ENCODE results near the gene DOK7.
"Not testable (repeated sequence)": the region's sequence is repeated elsewhere in the genome, so short reads cannot be mapped to it uniquely, and the experiment has no call there.

DOK7 gene

DNA sequence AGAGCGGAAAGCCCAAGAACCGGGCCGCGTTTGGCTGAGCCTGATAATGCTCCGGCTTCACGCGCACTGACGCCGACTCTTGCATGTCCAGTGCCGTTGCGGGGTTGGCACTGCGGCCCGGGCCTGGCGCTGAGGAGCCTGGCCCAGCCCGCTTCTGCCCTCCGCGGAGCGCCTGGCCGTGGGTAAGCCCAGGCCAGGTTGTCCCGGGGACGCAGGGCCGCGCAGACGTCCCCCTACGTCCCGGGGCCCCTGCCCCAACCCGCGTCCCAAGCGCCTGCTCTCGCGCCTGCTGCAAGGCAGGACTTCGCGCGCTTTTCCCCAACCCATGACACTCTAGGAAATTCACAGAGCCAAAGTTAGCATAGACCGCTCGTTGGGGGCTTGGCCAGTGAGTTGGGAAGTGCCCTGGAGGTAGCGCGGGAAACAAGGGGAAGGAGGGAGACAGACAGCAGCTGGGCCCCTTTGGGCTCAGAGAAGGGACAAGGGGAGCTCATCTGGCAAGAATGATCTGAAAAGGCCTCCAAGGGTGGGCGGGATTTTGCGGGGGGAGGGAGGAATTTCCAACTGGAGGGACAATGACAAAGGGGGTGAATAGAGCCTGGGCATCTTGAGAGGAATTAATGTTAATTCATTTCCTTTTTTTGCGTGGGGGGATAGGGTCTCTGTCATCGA is 69.8 kb downstream of the DOK7 start:
- peak overlapping the region; percentile 82; the same call in 1 of the 2 replicates for H3K27ac ChIP-seq
- TF ChIP-seq, protein P1, sequence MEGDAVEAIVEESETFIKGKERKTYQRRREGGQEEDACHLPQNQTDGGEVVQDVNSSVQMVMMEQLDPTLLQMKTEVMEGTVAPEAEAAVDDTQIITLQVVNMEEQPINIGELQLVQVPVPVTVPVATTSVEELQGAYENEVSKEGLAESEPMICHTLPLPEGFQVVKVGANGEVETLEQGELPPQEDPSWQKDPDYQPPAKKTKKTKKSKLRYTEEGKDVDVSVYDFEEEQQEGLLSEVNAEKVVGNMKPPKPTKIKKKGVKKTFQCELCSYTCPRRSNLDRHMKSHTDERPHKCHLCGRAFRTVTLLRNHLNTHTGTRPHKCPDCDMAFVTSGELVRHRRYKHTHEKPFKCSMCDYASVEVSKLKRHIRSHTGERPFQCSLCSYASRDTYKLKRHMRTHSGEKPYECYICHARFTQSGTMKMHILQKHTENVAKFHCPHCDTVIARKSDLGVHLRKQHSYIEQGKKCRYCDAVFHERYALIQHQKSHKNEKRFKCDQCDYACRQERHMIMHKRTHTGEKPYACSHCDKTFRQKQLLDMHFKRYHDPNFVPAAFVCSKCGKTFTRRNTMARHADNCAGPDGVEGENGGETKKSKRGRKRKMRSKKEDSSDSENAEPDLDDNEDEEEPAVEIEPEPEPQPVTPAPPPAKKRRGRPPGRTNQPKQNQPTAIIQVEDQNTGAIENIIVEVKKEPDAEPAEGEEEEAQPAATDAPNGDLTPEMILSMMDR (conservative IDR thresholded peaks at IDR 0.05), result no peak
- TF ChIP-seq ZFX (IDR thresholded peaks at IDR 0.05), result no peak

DNA sequence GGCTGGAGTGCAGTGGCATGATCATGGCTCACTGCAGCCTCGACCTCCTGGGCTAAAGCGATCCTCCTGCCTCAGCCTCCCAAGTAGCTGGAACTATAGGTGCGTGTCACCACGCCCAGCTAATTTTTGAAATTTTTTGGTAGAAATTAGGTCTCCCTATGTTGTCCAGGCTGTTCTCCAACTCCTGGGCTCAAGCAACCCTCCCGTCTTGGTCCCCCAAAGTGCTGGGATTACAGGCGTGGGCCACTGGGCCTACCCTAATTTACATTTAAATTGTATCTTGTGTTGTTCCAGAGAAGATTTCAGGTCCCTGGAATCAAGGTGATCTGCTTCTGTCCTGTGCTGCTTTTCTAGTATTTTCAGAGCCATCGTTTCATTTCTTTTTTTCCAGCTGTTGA is 70.3 kb downstream of the DOK7 start:
- no peak for TF ChIP-seq ZFX (IDR thresholded peaks at IDR 0.05)
- TF ChIP-seq, protein P1 (conservative IDR thresholded peaks at IDR 0.05), result no peak

DNA sequence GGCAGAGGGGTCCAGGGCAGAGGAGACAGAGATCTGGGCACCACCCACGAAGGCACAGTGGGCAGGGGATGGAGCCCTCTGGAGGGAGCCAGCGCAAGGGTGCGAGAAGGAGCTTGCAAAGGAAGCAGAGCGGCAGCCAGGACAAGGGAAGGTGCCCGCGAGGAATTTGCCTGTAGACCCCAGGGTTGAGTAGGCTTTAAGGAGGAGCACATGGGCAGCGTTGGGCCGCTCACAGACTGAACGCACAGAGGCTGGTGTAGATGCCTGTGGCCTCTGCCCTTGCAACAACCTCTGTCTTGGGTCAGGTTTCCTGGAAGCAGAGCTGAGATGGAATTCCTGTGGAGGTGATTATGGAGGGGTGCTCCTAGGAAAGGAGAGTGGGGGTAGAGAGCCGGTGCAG is 72.7 kb downstream of the DOK7 start:
- not testable (repeated sequence) for H3K27ac ChIP-seq

More for the DNA sequence above, 70.3 kb downstream of the DOK7 start:
- H3K27ac ChIP-seq, result no peak overlapping the region

DNA sequence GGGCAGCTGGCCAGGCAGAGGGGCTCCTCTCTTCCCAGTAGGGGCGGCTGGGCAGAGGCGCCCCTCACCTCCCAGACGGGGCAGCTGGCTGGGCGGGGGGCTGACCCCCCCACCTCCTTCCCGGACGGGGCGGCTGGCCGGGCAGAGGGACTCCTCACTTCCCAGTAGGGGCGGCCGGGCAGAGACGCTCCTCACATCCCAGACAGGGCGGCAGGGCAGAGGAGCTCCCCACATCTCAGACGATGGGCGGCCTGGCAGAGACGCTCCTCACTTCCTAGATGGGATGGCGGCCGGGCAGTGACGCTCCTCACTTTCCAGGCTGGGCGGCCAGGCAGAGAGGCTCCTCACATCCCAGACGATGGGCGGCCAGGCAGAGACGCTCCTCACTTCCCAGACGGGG is 75.8 kb downstream of the DOK7 start:
- not testable (repeated sequence) for H3K27ac ChIP-seq

DNA sequence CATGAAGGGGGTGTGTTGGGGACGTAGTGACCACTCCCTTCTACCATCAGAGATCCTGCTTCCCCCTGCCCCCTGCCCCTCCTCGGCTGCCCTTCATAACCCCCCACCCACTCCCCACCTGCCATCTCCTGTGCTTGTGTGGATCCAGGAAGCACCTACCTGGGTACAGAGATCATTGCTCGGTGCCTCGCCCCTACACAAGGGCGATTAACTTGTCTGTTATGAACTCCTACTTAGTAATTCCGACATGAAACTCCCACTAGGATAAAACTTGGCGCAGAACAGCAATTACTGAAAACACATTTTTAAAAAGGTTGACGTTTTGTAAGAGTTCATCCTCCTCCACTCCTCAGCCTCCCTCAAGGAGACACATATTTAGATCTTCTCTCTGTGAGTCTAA is 80.3 kb downstream of the DOK7 start:
- H3K27ac ChIP-seq, result not testable (repeated sequence)

All from C4-2B (cell line).